SK-N-SH (cell line): ENCODE measurements around the gene BMPR1B. TPM values are rescaled to one million over a fixed set of nuclear protein-coding genes. Genes with fewer than 3 reads are reported as not detected.
A peak's percentile ranks its signal among the peaks of the same experiment; 100 is the strongest.

Source experiments
- CTCF ChIA-PET: fragments of 300-600, 350-600 bp; formaldehyde crosslinking; extraction: SDS; loops from one replicate; lab custom pipeline; 2021; lab: Yijun Ruan, JAX
- POLR2A ChIA-PET: fragments of 350-600 bp; sonication (Branson Sonifier 250); formaldehyde crosslinking; extraction: SDS; loops from one replicate; lab custom pipeline; 2020; ENCODE audit warnings: antibody characterized with exemption, inconsistent platforms; lab: Yijun Ruan, JAX
- DNase-seq: peaks from one replicate; pipeline ENCODE4 v3.0.0; 2012
- H2AFZ ChIP-seq: fragments of 200-600 bp; sonication (generic); 2 replicates; pipeline ENCODE4 v1.8.1; 2016; ENCODE audit warnings: antibody characterized with exemption, mild to moderate bottlenecking, low read depth
- H3F3A ChIP-seq: fragments of 200-600 bp; sonication (generic); replicated peaks from 2 replicates; pipeline ENCODE3; 2016; ENCODE audit warnings: antibody characterized with exemption, mild to moderate bottlenecking; ENCODE audit not compliant: insufficient read depth
- H3K27ac ChIP-seq, 2 experiments: fragments of 200-500 bp in 1 of 2; fragments of 200-600 bp in 1 of 2; sonication (Bioruptor generic) in 1 of 2; sonication (generic), shearing (Covaris generic) in 1 of 2; 2 replicates each; pipeline versions ENCODE4 v1.5.1 to v1.6.1; 2014 to 2016; ENCODE audit warnings: low read depth in 2 of 2, inconsistent platforms in 1 of 2, low read length in 1 of 2, mild to moderate bottlenecking in 1 of 2, mixed read lengths in 1 of 2
- H3K27me3 ChIP-seq: fragments of 200-600 bp; sonication (generic), shearing (Covaris generic); 2 replicates; pipeline ENCODE4 v1.6.1; 2016; ENCODE audit warnings: mixed run types; ENCODE audit not compliant: insufficient read depth
- H3K36me3 ChIP-seq, 2 experiments: fragments of 200-500 bp in 1 of 2; fragments of 200-600 bp in 1 of 2; sonication (Bioruptor generic) in 1 of 2; sonication (generic) in 1 of 2; replicated peaks in 1 of 2; 2 replicates each; pipeline versions ENCODE3 to v1.5.1; 2014 to 2016; ENCODE audit warnings: low read length in 1 of 2, mild to moderate bottlenecking in 1 of 2; ENCODE audit not compliant: insufficient read depth in 2 of 2, control insufficient read depth in 1 of 2
- H3K4me1 ChIP-seq, 2 experiments: fragments of 200-500 bp in 1 of 2; fragments of 200-600 bp in 1 of 2; sonication (Bioruptor generic) in 1 of 2; sonication (generic), shearing (Covaris generic) in 1 of 2; 2 replicates each; pipeline versions ENCODE4 v1.5.1 to v1.6.1; 2014 to 2016; ENCODE audit warnings: low read depth in 1 of 2, low read length in 1 of 2, mixed run types in 1 of 2; ENCODE audit not compliant: insufficient read depth in 2 of 2, control insufficient read depth in 1 of 2
- H3K4me2 ChIP-seq: fragments of 200-600 bp; sonication (generic), shearing (Covaris generic); 2 replicates; pipeline ENCODE4 v1.6.1; 2017; ENCODE audit warnings: mixed run types
- H3K4me3 ChIP-seq, 2 experiments: fragments of 200-500 bp in 1 of 2; fragments of 200-600 bp in 1 of 2; sonication (Bioruptor generic) in 1 of 2; sonication (generic), shearing (Covaris generic) in 1 of 2; 2 replicates each; pipeline versions ENCODE4 v1.5.1 to v1.8.1; 2014 to 2016; ENCODE audit warnings: low read depth in 2 of 2, inconsistent platforms in 1 of 2, low read length in 1 of 2, mild to moderate bottlenecking in 1 of 2, mixed read lengths in 1 of 2, moderate library complexity in 1 of 2
- H3K79me2 ChIP-seq: fragments of 200-600 bp; sonication (generic); 2 replicates; pipeline ENCODE4 v1.8.1; 2017; ENCODE audit warnings: mild to moderate bottlenecking; ENCODE audit not compliant: insufficient read depth
- H3K9ac ChIP-seq: fragments of 200-600 bp; sonication (generic); 2 replicates; pipeline ENCODE4 v1.6.1; 2017; ENCODE audit warnings: mixed run types
- H3K9me2 ChIP-seq: fragments of 200-600 bp; sonication (generic); 2 replicates; pipeline ENCODE4 v1.6.1; 2017; ENCODE audit warnings: mixed run types
- H3K9me3 ChIP-seq: fragments of 200-600 bp; sonication (generic); 2 replicates; pipeline ENCODE4 v1.6.1; 2017; ENCODE audit warnings: mixed run types, mild to moderate bottlenecking, moderate library complexity
- H4K20me1 ChIP-seq: fragments of 200-600 bp; sonication (generic); 2 replicates; pipeline ENCODE4 v1.6.1; 2017; ENCODE audit warnings: mild to moderate bottlenecking, mixed run types; ENCODE audit not compliant: insufficient read depth
- CHD2 ChIP-seq: fragments of 150-350 bp; IDR thresholded peaks from 2 replicates; pipeline ENCODE4 v1.6.1; 2018; ENCODE audit warnings: low read length; ENCODE audit not compliant: partially characterized antibody
- EP300 ChIP-seq, 2 experiments: IDR thresholded peaks; 2 replicates each; pipeline versions ENCODE4 v1.4.0 to v1.6.1; 2012; ENCODE audit warnings: borderline replicate concordance in 1 of 2, low read depth in 1 of 2, low read length in 1 of 2
- FOSL2 ChIP-seq: IDR thresholded peaks from 2 replicates; pipeline ENCODE4 v1.4.0; 2012; ENCODE audit warnings: low read depth, mild to moderate bottlenecking, moderate library complexity, borderline replicate concordance
- FOXJ3 ChIP-seq: sonication (generic); formaldehyde crosslinking; IDR thresholded peaks from 2 replicates; pipeline ENCODE4 v1.5.1; 2020; ENCODE audit warnings: mild to moderate bottlenecking, missing genetic modification reagents
- FOXM1 ChIP-seq: IDR thresholded peaks from 2 replicates; pipeline ENCODE4 v1.4.0; 2012; ENCODE audit warnings: low read depth, mild to moderate bottlenecking
- GABPA ChIP-seq: IDR thresholded peaks from 2 replicates; pipeline ENCODE4 v1.4.0; 2012; ENCODE audit warnings: low read depth, mild to moderate bottlenecking
- GATA2 ChIP-seq: sonication (generic); formaldehyde crosslinking; IDR thresholded peaks from 2 replicates; pipeline ENCODE4 v1.5.0; 2020; ENCODE audit warnings: mild to moderate bottlenecking, missing genetic modification reagents
- IRF3 ChIP-seq: fragments of 150-350 bp; IDR thresholded peaks from 2 replicates; pipeline ENCODE4 v1.6.1; 2016; ENCODE audit warnings: mild to moderate bottlenecking, low read depth, low read length
- MAX ChIP-seq: IDR thresholded peaks from 2 replicates; pipeline ENCODE4 v1.4.0; 2012; ENCODE audit warnings: low read depth
- MXI1 ChIP-seq: IDR thresholded peaks from 2 replicates; pipeline ENCODE4 v1.6.1; 2012; ENCODE audit warnings: mild to moderate bottlenecking, low read depth, low read length, improper control_type of control experiment
- PBX3 ChIP-seq: IDR thresholded peaks from 2 replicates; pipeline ENCODE4; 2012
- RAD21 ChIP-seq: IDR thresholded peaks from 2 replicates; pipeline ENCODE4 v1.6.1; 2012; ENCODE audit warnings: mild to moderate bottlenecking, low read length
- RCOR1 ChIP-seq: fragments of 150-350 bp; IDR thresholded peaks from 2 replicates; pipeline ENCODE4 v1.6.1; 2017; ENCODE audit warnings: antibody characterized with exemption, low read length
- SMC3 ChIP-seq: IDR thresholded peaks from 2 replicates; pipeline ENCODE4 v1.6.1; 2012; ENCODE audit warnings: low read depth, low read length, improper control_type of control experiment
- USF1 ChIP-seq: IDR thresholded peaks from 2 replicates; pipeline ENCODE4 v1.4.0; 2012; ENCODE audit warnings: low read depth, borderline replicate concordance
- YY1 ChIP-seq: IDR thresholded peaks from 2 replicates; pipeline ENCODE4 v1.4.0; 2012; ENCODE audit warnings: low read depth, mild to moderate bottlenecking
- ZBTB33 ChIP-seq: IDR thresholded peaks from 2 replicates; pipeline ENCODE4 v1.4.0; 2012; ENCODE audit warnings: low read depth, borderline replicate concordance
- WGBS: methylation state at CpG from one replicate; pipeline ENCODE4 v1.1.6; 2017; ENCODE audit warnings: low lambda C conversion rate; 5-methylcytosine and 5-hydroxymethylcytosine counted together
- polyA plus RNA-seq, 3 experiments: library from polyadenylated mRNA; depleted of rRNA; stranded (reverse); fragments of >200 nt; gene quantifications; 2 replicates each; pipeline ENCODE4 v1.2.3, GENCODE V29; 2012
- TF ChIP-seq, protein P1 (sequence below): fragments of 200-600 bp; sonication (generic); IDR thresholded peaks from 2 replicates; pipeline ENCODE4 v1.6.1; 2017; ENCODE audit warnings: antibody characterized with exemption, mild to moderate bottlenecking, moderate library complexity

BMPR1B gene
- polyA plus RNA-seq, 1 of the 3 experiments (the other 2 are of a cell fraction): 0.16 TPM

DNA sequence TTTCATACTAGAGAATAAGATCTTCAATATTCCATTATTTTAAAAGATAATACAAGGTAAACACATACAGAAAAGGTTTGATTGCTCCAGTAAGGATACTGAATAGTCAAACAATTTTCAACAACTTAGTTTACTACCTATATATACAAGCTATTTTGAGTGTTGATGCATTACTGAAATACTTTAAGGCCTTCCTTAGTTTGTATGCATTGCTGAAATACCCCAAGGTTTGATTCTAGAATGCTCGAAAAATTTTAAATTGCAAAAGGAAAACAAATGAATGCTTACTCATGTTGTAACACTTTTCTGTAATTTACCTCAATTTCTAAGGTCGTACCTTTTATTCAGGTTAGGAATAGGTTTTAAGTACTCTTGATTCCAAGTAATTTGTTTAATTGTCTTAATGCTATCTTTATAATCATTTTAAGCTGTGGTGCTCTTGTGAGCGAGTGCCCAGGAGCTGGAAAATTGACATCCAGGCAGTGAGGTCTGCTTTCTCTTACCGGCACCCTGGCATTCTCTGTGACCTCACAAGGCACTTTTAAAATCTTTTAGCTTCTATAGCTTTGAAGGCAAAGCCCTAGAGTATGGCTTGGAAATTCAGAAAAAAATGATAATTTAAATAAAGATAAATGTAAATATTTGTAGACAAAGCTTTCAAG is 114.0 kb downstream of the BMPR1B start:
- CTCF ChIA-PET: interaction anchor here (0.9 to 1.7 kb wide), 6 partner anchors 10 to 250 kb away, joined by 3 to 5 read pairs (median 4); no protein-coding TSS in a partner anchor
- WGBS: 48% methylated on average over 4 of the region's 4 CpGs

GRCh38 chr4:94877973-94878372 is 120.2 kb downstream of the BMPR1B start:
- Histone ChIP-seq H3K4me2 (no peak overlapping the region), H3K36me3 (no peaks in the 10 kb centered on the region), H4K20me1 (no peaks in the 10 kb centered on the region), H3K9me2 (no peaks in the 10 kb centered on the region), H3K79me2 (no peaks in the 10 kb centered on the region), H3K27me3 (no peaks in the 10 kb centered on the region), H3K9ac (no peak overlapping the region), H3K9me3 (no peaks in the 10 kb centered on the region; the same call in 1 of the 2 replicates), H2AFZ (peak overlapping the region; percentile 57; the same call in 1 of the 2 replicates), H3K4me1 (no peaks in the 10 kb centered on the region; a peak in 2 of 4 replicates), H3F3A (no peaks in the 10 kb centered on the region), H3K4me3 (no peak overlapping the region), H3K27ac (no peak overlapping the region; a peak in 1 of 4 replicates)
- POLR2A ChIA-PET: no interaction called here
- WGBS: 54% methylated on average over 2 of the region's 2 CpGs
- DNase-seq: no peak
- CTCF ChIA-PET: no interaction called here
- TF ChIP-seq FOXM1: no peak
- TF ChIP-seq USF1: no peak
- no peak for TF ChIP-seq RCOR1
- no peak for TF ChIP-seq EP300 (IDR thresholded peaks at IDR 0.05; ENCODE audit: borderline replicate concordance in 1 of 2, low read depth in 1 of 2, low read length in 1 of 2)
- no peak for TF ChIP-seq CHD2
- no peak for TF ChIP-seq PBX3
- TF ChIP-seq, protein P1, sequence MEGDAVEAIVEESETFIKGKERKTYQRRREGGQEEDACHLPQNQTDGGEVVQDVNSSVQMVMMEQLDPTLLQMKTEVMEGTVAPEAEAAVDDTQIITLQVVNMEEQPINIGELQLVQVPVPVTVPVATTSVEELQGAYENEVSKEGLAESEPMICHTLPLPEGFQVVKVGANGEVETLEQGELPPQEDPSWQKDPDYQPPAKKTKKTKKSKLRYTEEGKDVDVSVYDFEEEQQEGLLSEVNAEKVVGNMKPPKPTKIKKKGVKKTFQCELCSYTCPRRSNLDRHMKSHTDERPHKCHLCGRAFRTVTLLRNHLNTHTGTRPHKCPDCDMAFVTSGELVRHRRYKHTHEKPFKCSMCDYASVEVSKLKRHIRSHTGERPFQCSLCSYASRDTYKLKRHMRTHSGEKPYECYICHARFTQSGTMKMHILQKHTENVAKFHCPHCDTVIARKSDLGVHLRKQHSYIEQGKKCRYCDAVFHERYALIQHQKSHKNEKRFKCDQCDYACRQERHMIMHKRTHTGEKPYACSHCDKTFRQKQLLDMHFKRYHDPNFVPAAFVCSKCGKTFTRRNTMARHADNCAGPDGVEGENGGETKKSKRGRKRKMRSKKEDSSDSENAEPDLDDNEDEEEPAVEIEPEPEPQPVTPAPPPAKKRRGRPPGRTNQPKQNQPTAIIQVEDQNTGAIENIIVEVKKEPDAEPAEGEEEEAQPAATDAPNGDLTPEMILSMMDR: no peak
- TF ChIP-seq GATA2 (CRISPR knock-in tag): no peak
- no peak for TF ChIP-seq ZBTB33
- no peak for TF ChIP-seq RAD21
- TF ChIP-seq GABPA: no peak

More for the DNA sequence above, 114.0 kb downstream of the BMPR1B start:
- Histone ChIP-seq H3K27me3 (no peaks in the 10 kb centered on the region), H3K4me2 (no peak overlapping the region), H3K9me2 (no peaks in the 10 kb centered on the region), H3K9ac (no peak overlapping the region), H4K20me1 (no peaks in the 10 kb centered on the region), H3K36me3 (no peaks in the 10 kb centered on the region), H3K27ac (peak overlapping the region in 1 of 2 experiments; percentile 72; a peak in 2 of 4 replicates), H3F3A (no peaks in the 10 kb centered on the region), H3K4me1 (peaks cover 0 to 9% of the 10 kb centered on the region in 2 experiments; a peak in 2 of 4 replicates), H3K9me3 (no peaks in the 10 kb centered on the region), H2AFZ (no peak overlapping the region), H3K79me2 (no peaks in the 10 kb centered on the region), H3K4me3 (no peak overlapping the region)
- POLR2A ChIA-PET: interaction anchor here (0.9 to 1.1 kb wide), 3 partner anchors 114 to 221 kb away, joined by 3 to 5 read pairs (median 3); partner anchors contain the start of gene BMPR1B
- peak; percentile 81 for TF ChIP-seq GATA2 (CRISPR knock-in tag)
- TF ChIP-seq MAX: no peak
- TF ChIP-seq CHD2: peak; percentile 56
- TF ChIP-seq RCOR1: peak; percentile 81
- no peak for TF ChIP-seq IRF3
- no peak for TF ChIP-seq SMC3
- no peak for TF ChIP-seq FOSL2
- no peak for TF ChIP-seq FOXM1
- peak; percentile 36 for TF ChIP-seq RAD21
- peak; percentile 54; the same call in 1 of the 2 replicates for TF ChIP-seq FOXJ3 (CRISPR knock-in tag)
- TF ChIP-seq EP300 (IDR thresholded peaks at IDR 0.05; ENCODE audit: borderline replicate concordance in 1 of 2, low read depth in 1 of 2, low read length in 1 of 2): peak in 1 of 2 experiments; percentile 95; a peak in 2 of 4 replicates
- no peak for TF ChIP-seq YY1
- TF ChIP-seq MXI1: peak; percentile 27; the same call in 1 of the 2 replicates
- DNase-seq: peak; percentile 72
